Uterus (tissue), 4 donors: ENCODE results near the gene TSPAN12. TPM values are rescaled to one million over a fixed set of nuclear protein-coding genes. Genes with fewer than 3 reads are reported as not detected.
"Not testable (repeated sequence)": the region's sequence is repeated elsewhere in the genome, so short reads cannot be mapped to it uniquely, and the experiment has no call there.

ENCODE experiments used
- DNase-seq, 2 donors: peaks; one replicate each; pipeline ENCODE4 v3.0.0-alpha.2; 2019 to 2020
- H3K27ac ChIP-seq, 2 donors: fragments of 200-600 bp; sonication (generic); 1 replicate in 1 of 2; 2 replicates in 1 of 2; pipeline ENCODE4 v1.5.1; 2016 to 2018
- H3K27me3 ChIP-seq, 2 donors: fragments of 200-600 bp; sonication (generic); one replicate each; pipeline ENCODE4 v1.5.1; 2018 to 2019; ENCODE audit warnings: control low read depth in 1 of 2
- H3K36me3 ChIP-seq, 2 donors: fragments of 200-600 bp; sonication (generic); one replicate each; pipeline ENCODE4 v1.5.1; 2019; ENCODE audit warnings: control low read depth in 1 of 2
- H3K4me1 ChIP-seq, 2 donors: fragments of 200-600 bp; sonication (generic); one replicate each; pipeline ENCODE4 v1.5.1; 2018 to 2019; ENCODE audit warnings: control low read depth in 1 of 2
- H3K4me3 ChIP-seq, 2 donors: fragments of 200-600 bp; sonication (generic); 1 replicate in 1 of 2; 2 replicates in 1 of 2; pipeline ENCODE4 v1.5.1; 2018 to 2019; ENCODE audit warnings: mild to moderate bottlenecking in 1 of 2
- H3K9me3 ChIP-seq, 2 donors: fragments of 200-600 bp; sonication (generic); one replicate each; pipeline ENCODE4 v1.5.1; 2019; ENCODE audit warnings: control low read depth in 1 of 2
- POLR2A ChIP-seq, 2 donors: fragments of 450-650 bp; IDR thresholded peaks; one replicate each; pipeline ENCODE4 v1.6.1; 2016; ENCODE audit warnings: antibody characterized with exemption in 2 of 2, mild to moderate bottlenecking in 1 of 2, moderate library complexity in 1 of 2
- intact Hi-C: fragments of 100-400 bp; cut with DNase I; formaldehyde crosslinking; loops from one replicate; pipeline ENCODE4 v1.15.1; 2023; ENCODE audit warnings: low total_unique reads
- total RNA-seq, 4 donors: library from RNA; depleted of rRNA in 3 of 4; stranded (reverse); fragments of >200 nt in 3 of 4; gene quantifications; one replicate each; pipeline versions ENCODE4 v1.1.0 to v1.2.4, GENCODE V29; 2014 to 2023
- TF ChIP-seq, protein P1 (sequence below), 4 experiments: fragments of 200-600 bp in 2 of 4; fragments of 450-650 bp in 2 of 4; sonication (generic) in 2 of 4; IDR thresholded peaks; one replicate each; pipeline ENCODE4 v1.5.1; 2016 to 2019; ENCODE audit warnings: antibody characterized with exemption in 4 of 4, mild to moderate bottlenecking in 2 of 4, moderate library complexity in 1 of 4
- donor health status: DM: yes; HTN: yes; CAD: no.

The TSPAN12 gene, protein sequence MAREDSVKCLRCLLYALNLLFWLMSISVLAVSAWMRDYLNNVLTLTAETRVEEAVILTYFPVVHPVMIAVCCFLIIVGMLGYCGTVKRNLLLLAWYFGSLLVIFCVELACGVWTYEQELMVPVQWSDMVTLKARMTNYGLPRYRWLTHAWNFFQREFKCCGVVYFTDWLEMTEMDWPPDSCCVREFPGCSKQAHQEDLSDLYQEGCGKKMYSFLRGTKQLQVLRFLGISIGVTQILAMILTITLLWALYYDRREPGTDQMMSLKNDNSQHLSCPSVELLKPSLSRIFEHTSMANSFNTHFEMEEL
- 10 to 100 TPM in 2 of 4 donors, 1 to 10 TPM in 2; 3.1 to 18.8 (median 11.8) TPM for total RNA-seq

DNA sequence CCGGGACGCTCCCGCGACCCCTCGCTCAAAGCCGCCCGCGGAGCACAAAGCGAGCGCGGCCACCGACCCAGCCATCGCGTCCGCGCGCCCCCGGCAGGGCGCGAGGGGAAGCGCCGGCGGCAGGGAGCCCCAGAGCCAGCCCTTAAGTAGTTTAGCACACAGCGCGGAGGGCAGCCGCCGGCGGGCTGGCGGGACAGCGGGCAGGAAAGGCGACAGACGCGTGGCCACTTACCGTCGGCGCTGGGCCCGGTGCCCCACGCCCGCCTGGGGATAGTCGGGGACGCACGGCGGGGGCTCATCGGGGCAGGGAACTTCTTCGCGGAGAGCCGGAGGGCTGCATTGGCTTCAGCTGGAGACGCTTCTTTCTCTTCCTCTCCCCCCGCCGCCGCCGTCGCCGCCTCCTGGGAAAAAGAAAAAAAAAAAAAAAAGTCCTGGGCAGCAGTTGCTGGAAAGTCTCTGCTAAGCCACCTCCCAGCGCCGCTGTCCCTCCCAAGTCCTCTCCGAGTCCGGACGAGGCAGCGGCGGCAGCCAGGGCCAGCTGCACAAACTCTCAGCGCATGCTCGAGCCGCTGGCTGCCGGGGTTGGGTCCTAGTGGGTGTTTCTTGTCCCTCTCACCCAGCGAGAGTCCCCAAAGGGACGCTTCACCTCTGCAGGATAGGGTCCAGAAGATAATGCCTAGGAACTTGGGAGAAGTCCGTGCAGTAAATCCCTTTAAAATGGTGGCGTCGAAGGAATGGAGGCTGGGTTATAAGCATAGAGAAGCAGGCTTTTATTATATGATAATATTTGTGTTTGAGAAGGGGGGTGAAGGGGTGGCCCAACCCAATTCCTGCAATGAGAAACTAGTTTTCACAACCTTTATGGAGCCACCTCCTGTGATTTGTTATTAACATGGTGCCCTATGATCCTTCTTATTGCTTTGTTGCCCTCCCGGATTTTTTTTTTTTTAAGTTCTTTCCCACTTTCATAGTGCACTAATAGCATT is at the start of gene TSPAN12:
Gene TSPAN12 (minus strand): TSS at position 557 of the 986 bp plus-strand sequence. CDS start 1,381 bp downstream, outside the sequence.
- no peaks in the 10 kb centered on the region for H3K36me3 ChIP-seq
- H3K4me1 ChIP-seq = no peaks in the 10 kb centered on the region
- H3K4me3 ChIP-seq = peak within 1 kb of the TSS; percentile 62 to 73
- intact Hi-C loops = loop anchor here (10.0 kb wide), 1 partner anchor 53 kb away; no protein-coding TSS in a partner anchor
- no peaks in the 10 kb centered on the region for H3K27me3 ChIP-seq
- DNase-seq = peak; percentile 64 to 69
- no peaks in the 10 kb centered on the region for H3K9me3 ChIP-seq
- TF ChIP-seq, protein P1, sequence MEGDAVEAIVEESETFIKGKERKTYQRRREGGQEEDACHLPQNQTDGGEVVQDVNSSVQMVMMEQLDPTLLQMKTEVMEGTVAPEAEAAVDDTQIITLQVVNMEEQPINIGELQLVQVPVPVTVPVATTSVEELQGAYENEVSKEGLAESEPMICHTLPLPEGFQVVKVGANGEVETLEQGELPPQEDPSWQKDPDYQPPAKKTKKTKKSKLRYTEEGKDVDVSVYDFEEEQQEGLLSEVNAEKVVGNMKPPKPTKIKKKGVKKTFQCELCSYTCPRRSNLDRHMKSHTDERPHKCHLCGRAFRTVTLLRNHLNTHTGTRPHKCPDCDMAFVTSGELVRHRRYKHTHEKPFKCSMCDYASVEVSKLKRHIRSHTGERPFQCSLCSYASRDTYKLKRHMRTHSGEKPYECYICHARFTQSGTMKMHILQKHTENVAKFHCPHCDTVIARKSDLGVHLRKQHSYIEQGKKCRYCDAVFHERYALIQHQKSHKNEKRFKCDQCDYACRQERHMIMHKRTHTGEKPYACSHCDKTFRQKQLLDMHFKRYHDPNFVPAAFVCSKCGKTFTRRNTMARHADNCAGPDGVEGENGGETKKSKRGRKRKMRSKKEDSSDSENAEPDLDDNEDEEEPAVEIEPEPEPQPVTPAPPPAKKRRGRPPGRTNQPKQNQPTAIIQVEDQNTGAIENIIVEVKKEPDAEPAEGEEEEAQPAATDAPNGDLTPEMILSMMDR (IDR thresholded peaks at IDR 0.05) = peak; percentile 33 to 89 (median 67)
- no peak for TF ChIP-seq POLR2A (IDR thresholded peaks at IDR 0.05)
- H3K27ac ChIP-seq = peak within 1 kb of the TSS; percentile 81 to 85

DNA sequence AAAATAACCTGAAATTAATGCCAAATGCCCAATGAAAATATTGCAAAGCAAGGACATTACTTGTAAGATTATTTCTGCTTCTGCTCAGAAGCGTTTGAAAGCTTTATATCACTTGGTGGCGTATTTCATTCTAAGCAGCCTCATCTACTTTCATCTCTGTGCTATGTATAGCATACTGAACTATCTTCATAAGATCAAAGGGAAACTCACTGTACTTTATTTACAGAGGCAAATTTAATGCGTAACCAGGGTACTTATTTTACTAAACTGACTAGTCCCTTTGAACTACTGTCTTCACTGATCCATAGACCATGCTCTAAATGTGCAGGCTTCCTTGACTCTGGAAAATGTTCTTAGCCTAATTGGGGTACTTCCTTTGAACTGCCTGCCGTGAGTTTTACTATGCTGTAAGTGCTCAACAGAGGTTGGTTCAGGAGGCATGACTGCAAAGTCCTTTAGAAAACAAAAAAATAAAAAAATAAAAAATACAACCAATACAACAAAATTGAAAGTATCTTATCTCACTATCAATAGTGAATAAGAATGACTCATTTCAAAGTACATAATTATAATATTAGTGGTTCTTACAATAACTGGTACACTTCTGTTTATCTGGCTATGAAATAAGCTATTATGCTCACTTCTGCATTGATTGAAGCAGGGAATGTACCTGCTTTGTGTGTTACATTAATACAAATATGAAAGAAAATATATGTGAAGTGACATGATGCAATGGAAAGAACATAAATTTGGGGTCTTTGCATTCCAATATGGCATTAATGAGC is 41.0 kb upstream of the TSPAN12 start:
- intact Hi-C loops = no loop called here
- Histone ChIP-seq H3K4me3 (no peak overlapping the region), H3K27ac (no peak overlapping the region), H3K27me3 (no peaks in the 10 kb centered on the region), H3K36me3 (no peaks in the 10 kb centered on the region), H3K9me3 (no peaks in the 10 kb centered on the region), H3K4me1 (no peaks in the 10 kb centered on the region)
- no peak for TF ChIP-seq POLR2A (IDR thresholded peaks at IDR 0.05)
- TF ChIP-seq, protein P1 (IDR thresholded peaks at IDR 0.05) = no peak
- DNase-seq = no peak

DNA sequence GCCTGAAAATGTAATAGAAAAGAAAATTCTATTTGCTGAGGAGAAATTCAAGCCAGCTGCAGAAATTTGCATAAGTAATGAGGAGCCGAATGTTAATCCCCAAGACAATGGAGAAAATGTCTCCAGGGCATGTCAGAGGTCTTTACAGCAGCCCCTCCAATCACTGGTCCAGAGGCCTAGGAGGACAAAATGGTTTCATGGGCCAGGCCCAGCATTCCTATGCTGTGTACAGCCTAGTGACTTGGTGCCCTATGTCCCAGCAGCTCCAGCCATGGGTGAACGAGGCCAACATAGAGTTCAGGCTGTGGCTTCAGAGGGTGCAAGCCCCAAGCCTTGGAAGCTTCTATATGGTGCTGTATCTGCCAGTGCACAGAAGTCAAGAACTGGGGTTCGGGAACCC is 37.3 kb upstream of the TSPAN12 start:
- H3K27me3 ChIP-seq, H3K36me3 ChIP-seq, intact Hi-C loops, DNase-seq, H3K4me3 ChIP-seq, H3K9me3 ChIP-seq, H3K4me1 ChIP-seq, H3K27ac ChIP-seq: not testable (repeated sequence)

DNA sequence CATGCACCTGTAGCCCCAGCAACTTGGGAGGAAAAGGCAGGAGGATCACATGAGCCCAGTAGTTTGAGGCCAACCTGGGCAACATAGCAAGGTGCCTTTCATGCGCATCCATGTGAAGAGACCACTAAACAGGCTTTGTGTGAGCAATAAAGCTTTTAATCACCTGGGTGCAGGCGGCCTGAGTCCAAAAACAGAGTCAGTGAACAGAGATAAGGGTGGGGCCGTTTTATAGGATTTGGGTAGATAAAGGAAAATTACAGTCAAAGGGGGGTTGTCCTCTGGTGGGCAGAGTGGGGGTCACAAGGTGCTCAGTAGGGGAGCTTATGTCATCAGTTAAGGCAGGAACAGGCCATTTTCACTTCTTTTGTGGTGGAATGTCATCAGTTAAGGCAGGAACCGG is 27.7 kb upstream of the TSPAN12 start:
- intact Hi-C loops, H3K36me3 ChIP-seq, DNase-seq, H3K4me1 ChIP-seq, H3K27me3 ChIP-seq, H3K9me3 ChIP-seq, H3K27ac ChIP-seq, H3K4me3 ChIP-seq: not testable (repeated sequence)

DNA sequence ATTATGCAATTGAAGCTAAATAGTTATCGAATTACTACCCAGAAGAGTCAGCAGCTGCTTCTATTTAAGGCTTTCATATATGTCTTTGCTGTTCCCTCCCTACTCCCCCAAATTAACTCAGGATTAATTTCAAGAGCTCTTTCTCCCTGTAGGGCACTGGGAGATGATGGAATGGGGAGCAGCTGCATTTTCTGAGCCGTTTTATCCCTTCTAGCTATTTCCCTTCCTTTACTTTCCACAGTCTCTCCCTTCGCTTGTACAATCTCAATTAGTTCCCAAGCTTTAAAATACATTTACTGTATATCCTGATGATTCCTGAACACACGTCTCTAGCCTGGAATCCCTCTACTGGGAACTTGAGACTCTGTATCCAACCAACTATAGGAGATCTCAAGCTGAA is 19.8 kb upstream of the TSPAN12 start:
- DNase-seq = no peak
- TF ChIP-seq, protein P1 (IDR thresholded peaks at IDR 0.05) = no peak
- TF ChIP-seq POLR2A (IDR thresholded peaks at IDR 0.05) = no peak
- H3K4me3 ChIP-seq = no peak overlapping the region
- H3K27me3 ChIP-seq = no peaks in the 10 kb centered on the region
- intact Hi-C loops = no loop called here
- H3K9me3 ChIP-seq = no peaks in the 10 kb centered on the region
- no peak overlapping the region for H3K27ac ChIP-seq
- H3K4me1 ChIP-seq = no peaks in the 10 kb centered on the region
- no peaks in the 10 kb centered on the region for H3K36me3 ChIP-seq
